H1 (cell line): ENCODE measurements around the gene DAND5. TPM values are rescaled to one million over a fixed set of nuclear protein-coding genes. Genes with fewer than 3 reads are reported as not detected.

Source experiments
- CTCF ChIA-PET: fragments of 300-600 bp; sonication (Branson Sonifier 250); formaldehyde crosslinking; loops from one replicate; lab custom pipeline; 2021; ENCODE audit not compliant: partially characterized antibody; lab: Charles Lee
- POLR2A ChIA-PET: fragments of 300-600 bp; sonication (Branson Sonifier 250); formaldehyde crosslinking; loops from one replicate; lab custom pipeline; 2021; ENCODE audit warnings: inconsistent platforms; ENCODE audit not compliant: partially characterized antibody; lab: Charles Lee
- DNase-seq, 2 experiments: peaks; one replicate each; pipeline versions ENCODE4 v3.0.0 to v3.0.0-alpha.2; 2010 to 2022; ENCODE audit warnings: low spot score in 2 of 2, low read depth in 1 of 2, mixed read lengths in 1 of 2
- FAIRE-seq: peaks from 2 replicates; lab custom pipeline; 2011; peaks lifted over from hg19 to GRCh38; lab: Jason Lieb, UNC
- H2AFZ ChIP-seq: 2 replicates; pipeline ENCODE4 v1.8.1; 2012; ENCODE audit warnings: low read length, inconsistent platforms
- H2AK5ac ChIP-seq: 2 replicates; pipeline ENCODE4 v1.6.1; 2013; ENCODE audit warnings: low read depth, low read length
- H2BK120ac ChIP-seq: replicated peaks from 2 replicates; pipeline ENCODE3; 2013; ENCODE audit warnings: low read depth, low read length, inconsistent platforms
- H2BK12ac ChIP-seq: 2 replicates; pipeline ENCODE4 v1.6.1; 2013; ENCODE audit warnings: low read depth, low read length
- H2BK15ac ChIP-seq: 2 replicates; pipeline ENCODE4 v1.6.1; 2013; ENCODE audit warnings: low read length
- H2BK20ac ChIP-seq: 2 replicates; pipeline ENCODE4 v1.6.1; 2013; ENCODE audit warnings: low read length
- H2BK5ac ChIP-seq: 2 replicates; pipeline ENCODE4 v1.6.1; 2013; ENCODE audit warnings: low read depth, low read length
- H3K14ac ChIP-seq: 2 replicates; pipeline ENCODE4 v1.6.1; 2013; ENCODE audit warnings: inconsistent platforms; ENCODE audit not compliant: insufficient read length
- H3K18ac ChIP-seq: 2 replicates; pipeline ENCODE4 v1.6.1; 2013; ENCODE audit warnings: low read length; ENCODE audit errors: extremely low read depth
- H3K23ac ChIP-seq: 2 replicates; pipeline ENCODE4 v1.6.1; 2013; ENCODE audit warnings: inconsistent platforms; ENCODE audit not compliant: insufficient read length
- H3K23me2 ChIP-seq: 2 replicates; pipeline ENCODE4 v1.6.1; 2013; ENCODE audit warnings: low read depth, low read length
- H3K27ac ChIP-seq: 2 replicates; pipeline ENCODE4 v1.6.1; 2011; ENCODE audit warnings: low read depth, low read length, inconsistent platforms
- H3K27me3 ChIP-seq, 4 experiments: replicated peaks in 1 of 4; 1 replicate in 1 of 4; 2 replicates in 3 of 4; pipeline versions ENCODE4 v1.6.1 to v1.8.1; 2011 to 2013; ENCODE audit warnings: low read length in 3 of 4, mild to moderate bottlenecking in 3 of 4, inconsistent platforms in 2 of 4, mixed read lengths in 2 of 4, moderate library complexity in 1 of 4; ENCODE audit not compliant: control insufficient read depth in 3 of 4, insufficient read depth in 3 of 4; ENCODE audit errors: extremely low read depth in 1 of 4
- H3K36me3 ChIP-seq, 4 experiments: 2 replicates each; pipeline versions ENCODE4 v1.6.1 to v1.8.1; 2011 to 2013; ENCODE audit warnings: mild to moderate bottlenecking in 4 of 4, low read length in 3 of 4, moderate library complexity in 2 of 4, control low read depth in 1 of 4, inconsistent platforms in 1 of 4; ENCODE audit not compliant: insufficient read depth in 4 of 4, control insufficient read depth in 2 of 4
- H3K4ac ChIP-seq: replicated peaks from 2 replicates; pipeline ENCODE3; 2013; ENCODE audit warnings: low read length, low read depth, mixed read lengths, inconsistent platforms; ENCODE audit not compliant: insufficient read length
- H3K4me1 ChIP-seq, 4 experiments: replicated peaks in 1 of 4; 1 replicate in 1 of 4; 2 replicates in 3 of 4; pipeline versions ENCODE4 v1.6.1 to v1.8.1; 2011 to 2013; ENCODE audit warnings: low read length in 3 of 4, inconsistent platforms in 2 of 4, mixed read lengths in 1 of 4; ENCODE audit not compliant: insufficient read depth in 4 of 4, control insufficient read depth in 3 of 4
- H3K4me2 ChIP-seq, 2 experiments: 2 replicates each; pipeline versions ENCODE4 v1.6.1 to v1.8.1; 2011 to 2013; ENCODE audit warnings: low read depth in 2 of 2, low read length in 2 of 2, control low read depth in 1 of 2, inconsistent platforms in 1 of 2, mild to moderate bottlenecking in 1 of 2; ENCODE audit not compliant: insufficient read depth in 1 of 2
- H3K4me3 ChIP-seq, 4 experiments: fragments of 200-600, 300-600 bp in 1 of 4; sonication (generic), shearing (Covaris generic), sonication (Bioruptor Twin) in 1 of 4; 2 replicates each; pipeline versions ENCODE4 v1.5.1 to v1.8.1; 2011 to 2016; ENCODE audit warnings: low read length in 4 of 4, low read depth in 3 of 4, control low read depth in 2 of 4, inconsistent platforms in 2 of 4, mild to moderate bottlenecking in 2 of 4, mixed read lengths in 1 of 4, moderate library complexity in 1 of 4; ENCODE audit not compliant: insufficient read depth in 2 of 4; ENCODE audit errors: extremely low read depth in 1 of 4
- H3K56ac ChIP-seq: replicated peaks from 2 replicates; pipeline ENCODE3; 2013; ENCODE audit warnings: low read depth, mild to moderate bottlenecking, mixed read lengths, low read length, inconsistent platforms; ENCODE audit not compliant: insufficient read length
- H3K79me1 ChIP-seq: 2 replicates; pipeline ENCODE4 v1.6.1; 2013; ENCODE audit warnings: low read depth, low read length, control low read depth
- H3K79me2 ChIP-seq, 2 experiments: 2 replicates each; pipeline versions ENCODE4 v1.6.1 to v1.8.1; 2012 to 2013; ENCODE audit warnings: low read length in 2 of 2, mild to moderate bottlenecking in 2 of 2, inconsistent platforms in 1 of 2; ENCODE audit not compliant: insufficient read depth in 2 of 2, control insufficient read depth in 1 of 2
- H3K9ac ChIP-seq, 4 experiments: replicated peaks in 1 of 4; 1 replicate in 1 of 4; 2 replicates in 3 of 4; pipeline versions ENCODE4 v1.6.1 to v1.8.1; 2011 to 2013; ENCODE audit warnings: low read depth in 3 of 4, low read length in 3 of 4, control low read depth in 2 of 4, mild to moderate bottlenecking in 2 of 4, moderate library complexity in 2 of 4, inconsistent platforms in 1 of 4; ENCODE audit errors: extremely low read depth in 1 of 4
- H3K9me3 ChIP-seq, 2 experiments: 2 replicates each; pipeline versions ENCODE4 v1.6.1 to v1.8.1; 2012 to 2013; ENCODE audit warnings: mild to moderate bottlenecking in 2 of 2, moderate library complexity in 2 of 2, control low read depth in 1 of 2, inconsistent platforms in 1 of 2, low read depth in 1 of 2, low read length in 1 of 2, mixed read lengths in 1 of 2; ENCODE audit not compliant: insufficient read depth in 2 of 2
- H4K20me1 ChIP-seq, 2 experiments: replicated peaks in 1 of 2; 2 replicates each; pipeline versions ENCODE3 to v1.8.1; 2011 to 2013; ENCODE audit warnings: inconsistent platforms in 2 of 2, low read length in 2 of 2, mild to moderate bottlenecking in 1 of 2; ENCODE audit not compliant: insufficient read depth in 2 of 2, control insufficient read depth in 1 of 2
- H4K5ac ChIP-seq: 2 replicates; pipeline ENCODE4 v1.6.1; 2013; ENCODE audit warnings: low read length, low read depth, mixed read lengths, inconsistent platforms; ENCODE audit not compliant: insufficient read length
- H4K8ac ChIP-seq: 2 replicates; pipeline ENCODE4 v1.8.0; 2013; ENCODE audit warnings: mild to moderate bottlenecking, moderate library complexity, low read length, inconsistent platforms; ENCODE audit not compliant: insufficient read depth; ENCODE audit errors: extremely low read depth
- H4K91ac ChIP-seq: replicated peaks from 2 replicates; pipeline ENCODE3; 2013; ENCODE audit warnings: low read length, mixed read lengths, inconsistent platforms; ENCODE audit not compliant: insufficient read length
- CEBPB ChIP-seq: IDR thresholded peaks from 2 replicates; pipeline ENCODE4 v1.6.1; 2012; ENCODE audit warnings: low read depth, low read length
- HDAC2 ChIP-seq, 2 experiments: fragments of 300-600 bp in 1 of 2; sonication (generic) in 1 of 2; IDR thresholded peaks; 2 replicates each; pipeline ENCODE4 v1.6.1; 2011 to 2012; ENCODE audit warnings: low read depth in 2 of 2, low read length in 2 of 2, mild to moderate bottlenecking in 2 of 2, moderate library complexity in 2 of 2, borderline replicate concordance in 1 of 2, inconsistent platforms in 1 of 2
- JUN ChIP-seq: IDR thresholded peaks from 2 replicates; pipeline ENCODE4 v1.6.1; 2011; ENCODE audit warnings: low read depth, mild to moderate bottlenecking, improper control_type of control experiment, low read length
- KDM4A ChIP-seq: IDR thresholded peaks from one replicate; pipeline ENCODE4 v1.7.1; 2012; ENCODE audit warnings: low read depth, mild to moderate bottlenecking, moderate library complexity, low read length, inconsistent platforms; ENCODE audit not compliant: severe bottlenecking
- RFX5 ChIP-seq: IDR thresholded peaks from 2 replicates; pipeline ENCODE4 v1.6.1; 2011; ENCODE audit warnings: low read depth, low read length, improper control_type of control experiment, borderline replicate concordance
- WGBS, 2 experiments: shearing (Covaris generic) in 1 of 2; methylation state at CpG; one replicate each; pipeline versions ENCODE4 v1.1.6 to v1.1.7; 2013 to 2015; ENCODE audit warnings: low lambda C conversion rate in 2 of 2, mixed read lengths in 2 of 2, inconsistent platforms in 1 of 2, low coverage in 1 of 2, missing lambda C conversion rate in 1 of 2; ENCODE audit not compliant: insufficient replicate concordance in 2 of 2, insufficient coverage in 1 of 2, insufficient read length in 1 of 2; ENCODE audit errors: extremely low coverage in 1 of 2, missing lambda C conversion rate in 1 of 2; 5-methylcytosine and 5-hydroxymethylcytosine counted together
- polyA plus RNA-seq, 7 experiments: library from polyadenylated mRNA; depleted of rRNA in 3 of 7; stranded (reverse) in 5 of 7; unstranded in 2 of 7; fragments of >200 nt in 5 of 7; fragments of 200-250 nt in 2 of 7; gene quantifications; 1 replicate in 5 of 7; 2 replicates in 1 of 7; 4 replicates in 1 of 7; pipeline versions ENCODE4 v1.2.1 to v1.2.3, GENCODE V29; 2011 to 2013; ENCODE audit warnings: missing spikeins in 2 of 7, mixed read lengths in 2 of 7
- total RNA-seq: library from RNA; stranded (reverse); fragmentation: NEBNext Ultra II Directional; extraction: Animal tissue kit (Norgen Biotek cat#: 25700); gene quantifications from 2 replicates; pipeline ENCODE4 v1.2.1, GENCODE V29; 2021

The DAND5 gene
- total and polyA plus RNA-seq, 2 of the 8 experiments (the other 6 are each of a cell fraction or from before 2014, with no cell fraction given) = 0.14 to 0.17 TPM

DNA sequence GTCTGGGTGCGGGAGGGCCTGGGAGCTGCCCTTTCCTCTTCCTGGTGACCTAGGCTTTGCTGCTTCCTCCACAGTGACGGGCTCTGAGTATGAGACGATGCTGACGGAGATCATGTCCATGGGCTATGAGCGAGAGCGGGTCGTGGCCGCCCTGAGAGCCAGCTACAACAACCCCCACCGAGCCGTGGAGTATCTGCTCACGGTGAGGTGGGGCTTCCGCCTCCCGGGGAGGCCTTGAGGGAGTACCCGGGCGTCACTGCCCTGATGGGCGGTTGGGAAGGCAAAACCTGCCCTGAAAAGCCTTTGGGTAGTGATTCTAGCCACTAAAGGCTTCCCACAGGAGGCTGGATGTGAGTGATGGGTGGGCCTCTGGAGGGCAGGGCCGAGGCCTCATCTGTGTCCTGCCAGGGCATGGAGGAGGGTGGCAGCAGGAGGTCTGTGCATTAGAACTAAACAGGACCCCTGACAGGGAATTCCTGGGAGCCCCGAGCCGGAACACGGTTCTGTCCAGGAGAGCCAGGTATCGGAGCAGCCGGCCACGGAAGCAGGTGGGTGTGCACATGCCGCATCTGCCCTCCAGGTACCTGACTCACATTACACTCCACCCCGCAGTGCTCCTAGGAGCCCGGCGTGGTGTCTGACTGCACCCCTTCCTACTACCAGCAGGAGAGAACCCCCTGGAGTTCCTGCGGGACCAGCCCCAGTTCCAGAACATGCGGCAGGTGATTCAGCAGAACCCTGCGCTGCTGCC is 20.6 kb upstream of the DAND5 start:
- H3K4me2 ChIP-seq = no peak overlapping the region
- no peak overlapping the region for H3K4me3 ChIP-seq
- no peak overlapping the region for H4K5ac ChIP-seq
- H2BK15ac ChIP-seq = no peak overlapping the region
- H3K4me1 ChIP-seq = peaks cover 0 to 3% (median 0%) of the 10 kb centered on the region in 4 experiments; a peak in 1 of 7 replicates
- no peak overlapping the region for H2AK5ac ChIP-seq
- 0 out of 7 replicates have a peak overlapping the region, but pooled peaks of 1 of the 4 experiments have one; percentile 6 for H3K9ac ChIP-seq
- DNase-seq = no peak
- no peaks in the 10 kb centered on the region for H3K9me3 ChIP-seq
- CTCF ChIA-PET = interaction anchor here (3.1 kb wide), 1 partner anchor 17 kb away, joined by 18 read pairs; no protein-coding TSS in a partner anchor
- peaks cover 0 to 19% of the 10 kb centered on the region in 2 experiments; a peak in 2 of 4 replicates for H3K79me2 ChIP-seq
- no peak overlapping the region for H3K23ac ChIP-seq
- no peak overlapping the region for H2BK120ac ChIP-seq
- POLR2A ChIA-PET = interaction anchor here (1.0 to 8.1 kb wide), 9 partner anchors 6 to 58 kb away, joined by 3 to 71 read pairs (median 7); partner anchors contain the start of genes CALR, FARSA, GADD45GIP1 and GCDH
- no peak overlapping the region for H3K4ac ChIP-seq
- FAIRE-seq = no peak
- H2AFZ ChIP-seq = no peak overlapping the region
- H4K20me1 ChIP-seq = peaks cover 0 to 4% of the 10 kb centered on the region in 2 experiments
- 97% methylated on average over 29 of the region's 30 CpGs; no CpG with 5 or more reads in 1 of the 2 experiments for WGBS, 2 experiments
- no peaks in the 10 kb centered on the region for H3K27me3 ChIP-seq
- no peak overlapping the region for H3K14ac ChIP-seq
- H3K36me3 ChIP-seq = peaks cover 19 to 65% (median 35%) of the 10 kb centered on the region in 4 experiments
- H4K8ac ChIP-seq = no peak overlapping the region
- no peak overlapping the region for H3K27ac ChIP-seq
- no peak overlapping the region for H3K56ac ChIP-seq
- no peaks in the 10 kb centered on the region for H3K23me2 ChIP-seq
- no peak overlapping the region for H4K91ac ChIP-seq
- H2BK12ac ChIP-seq = no peak overlapping the region
- no peak overlapping the region for H2BK5ac ChIP-seq
- H2BK20ac ChIP-seq = no peak overlapping the region
- no peak overlapping the region for H3K18ac ChIP-seq
- H3K79me1 ChIP-seq = peaks cover 2% of the 10 kb centered on the region; the same call in 1 of the 2 replicates
- TF ChIP-seq JUN (no peak), CEBPB (no peak), HDAC2 (IDR thresholded peaks at IDR 0.05; ENCODE audit: borderline replicate concordance in 1 of 2, low read depth in 2 of 2, low read length in 2 of 2) (no peak), RFX5 (no peak), KDM4A (no peak)
